NOMO-1 treated with dmso at 0.1 percent for 144 hours (cell line): Measurements from ENCODE around the gene CHIT1.

Source experiments
- DNase-seq: peaks from one replicate; lab custom pipeline; 2025; ENCODE audit not compliant: unreplicated experiment; lab: John Stamatoyannopoulos, UW

The CHIT1 gene

GRCh38 chr1:203190949-203191348 is 38.5 kb downstream of the CHIT1 start:
- DNase-seq = no peak

- peak; percentile 41 for DNase-seq
Measured at GRCh38 chr1:203189951-203190352, 39.5 kb downstream of the CHIT1 start.

GRCh38 chr1:203188686-203189232 is 40.7 kb downstream of the CHIT1 start:
- DNase-seq = no peak

GRCh38 chr1:203187689-203188264 is 41.7 kb downstream of the CHIT1 start:
- DNase-seq = no peak

GRCh38 chr1:203187304-203187685 is 42.2 kb downstream of the CHIT1 start:
- no peak for DNase-seq

- DNase-seq = peak; percentile 56
Measured at GRCh38 chr1:203186446-203187303, 42.8 kb downstream of the CHIT1 start, which contains the start of gene CHI3L1. CHI3L1 (minus strand) TSS chr1:203186704; CDS start chr1:203186623, 81 bp downstream.

- no peak for DNase-seq
Measured at GRCh38 chr1:203186091-203186445, 43.4 kb downstream of the CHIT1 start.

- no peak for DNase-seq
Measured at GRCh38 chr1:203185585-203185984, 43.9 kb downstream of the CHIT1 start.

- no peak for DNase-seq
Measured at GRCh38 chr1:203185061-203185461, 44.4 kb downstream of the CHIT1 start.

- no peak for DNase-seq
Measured at GRCh38 chr1:203184467-203184866, 45.0 kb downstream of the CHIT1 start.

GRCh38 chr1:203183828-203184227 is 45.6 kb downstream of the CHIT1 start:
- no peak for DNase-seq

GRCh38 chr1:203182387-203182953 is 47.0 kb downstream of the CHIT1 start:
- DNase-seq = no peak

- DNase-seq = no peak
Measured at GRCh38 chr1:203181586-203182386, 47.7 kb downstream of the CHIT1 start.

GRCh38 chr1:203180611-203181330 is 48.7 kb downstream of the CHIT1 start:
- DNase-seq = no peak

- DNase-seq = no peak
Measured at GRCh38 chr1:203179667-203180005, 49.8 kb downstream of the CHIT1 start.

GRCh38 chr1:203178821-203179666 is 50.4 kb downstream of the CHIT1 start:
- DNase-seq = no peak

- no peak for DNase-seq
Measured at GRCh38 chr1:203178083-203178482, 51.4 kb downstream of the CHIT1 start.

- DNase-seq = no peak
Measured at GRCh38 chr1:203177470-203178039, 51.9 kb downstream of the CHIT1 start.

GRCh38 chr1:203177036-203177405 is 52.5 kb downstream of the CHIT1 start:
- no peak for DNase-seq
